GM18870 (cell line): ENCODE measurements around the gene NOP14.
"Not testable (repeated sequence)": the region's sequence is repeated elsewhere in the genome, so short reads cannot be mapped to it uniquely, and the experiment has no call there.

Experiments
- ATAC-seq: cut with Tn5 transposase; IDR thresholded peaks from one replicate; pipeline ENCODE4 v1.9.1; 2021; ENCODE audit warnings: moderate library complexity; ENCODE audit not compliant: unreplicated experiment

Gene NOP14

DNA sequence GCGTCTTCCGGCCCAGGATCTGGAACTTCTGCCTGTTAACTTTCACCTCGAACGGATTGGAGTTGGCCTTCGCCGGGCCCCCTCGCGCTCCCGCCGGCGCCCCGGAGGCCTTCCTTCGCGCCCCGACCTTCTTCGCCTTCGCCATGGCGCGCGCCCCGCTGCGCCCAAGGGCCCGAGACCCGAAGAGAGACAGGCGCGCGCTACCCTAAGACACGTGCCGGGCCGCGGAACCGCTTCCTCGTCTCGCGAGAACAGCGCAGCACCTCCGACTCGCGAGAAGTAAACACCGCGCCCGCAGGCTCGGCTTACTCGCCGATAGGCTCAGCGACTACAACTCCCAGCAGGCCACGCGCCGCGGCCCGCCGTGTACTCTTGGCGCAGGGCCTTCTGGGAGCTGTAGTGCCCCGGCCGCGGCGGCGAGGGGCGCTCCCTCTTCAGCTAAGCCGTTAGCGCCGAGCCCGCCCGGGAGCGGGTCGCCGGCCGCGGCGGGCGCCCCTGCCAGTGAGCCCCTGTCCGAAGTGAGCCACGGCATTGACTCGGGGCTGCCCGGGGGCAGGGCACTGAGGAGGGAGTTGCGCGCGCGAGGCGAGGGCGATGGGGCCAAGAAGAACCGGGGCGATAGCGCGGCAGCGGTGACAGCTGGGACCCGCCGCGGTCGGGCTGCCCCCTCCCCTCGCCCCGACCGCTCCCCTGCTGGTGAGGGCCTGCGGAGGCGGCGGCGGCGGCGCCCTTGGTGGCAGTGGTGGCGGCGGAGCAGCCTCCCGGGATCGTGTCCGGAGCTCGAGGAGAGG is at the start of gene NOP14, which contains the start of gene GRK4:
TSS of gene NOP14 (minus strand) at position 232 of the 791 bp plus-strand sequence. CDS start at position 145, 87 bp downstream.
TSS of gene GRK4 (plus strand) at position 397 of the 791 bp plus-strand sequence. CDS start 500 bp downstream, outside the sequence.
- peak; percentile 72 for ATAC-seq

DNA sequence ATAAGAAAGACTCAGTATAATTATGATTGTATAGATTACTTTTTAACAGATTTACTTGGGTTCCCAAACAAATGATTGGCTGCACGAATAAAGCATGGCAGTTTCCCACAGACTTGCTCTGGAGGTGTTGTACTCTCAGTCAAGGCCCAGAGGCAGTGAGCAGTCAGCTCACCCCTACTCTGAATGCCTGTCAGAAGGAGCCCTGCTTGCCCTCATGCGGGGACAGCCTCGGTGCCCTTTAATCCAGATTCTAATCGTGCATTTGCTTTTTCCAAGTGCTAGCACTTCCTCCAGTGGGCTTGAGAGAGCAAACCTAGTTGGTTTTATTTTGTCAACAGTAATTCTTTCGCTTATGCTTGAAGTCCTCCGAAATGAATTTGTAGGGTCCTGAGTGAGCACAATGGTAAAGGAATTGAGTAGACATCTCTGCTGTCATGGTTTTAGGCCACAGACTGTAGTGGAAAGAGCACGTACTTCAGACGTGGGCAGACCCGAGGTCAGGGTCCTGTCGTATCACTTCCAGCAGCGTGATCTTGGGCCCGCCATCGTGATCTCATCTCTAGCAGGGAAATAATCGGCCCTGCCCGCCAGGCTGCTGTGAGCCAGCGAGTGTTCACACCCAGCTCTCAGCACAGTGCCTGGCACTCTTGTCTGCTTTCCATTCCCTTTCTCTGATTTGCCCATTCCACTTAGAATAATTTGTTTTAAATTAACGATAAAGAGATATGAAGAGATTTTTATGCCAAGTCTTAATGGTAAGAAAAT is 48.4 kb upstream of the NOP14 start:
- no peak for ATAC-seq

DNA sequence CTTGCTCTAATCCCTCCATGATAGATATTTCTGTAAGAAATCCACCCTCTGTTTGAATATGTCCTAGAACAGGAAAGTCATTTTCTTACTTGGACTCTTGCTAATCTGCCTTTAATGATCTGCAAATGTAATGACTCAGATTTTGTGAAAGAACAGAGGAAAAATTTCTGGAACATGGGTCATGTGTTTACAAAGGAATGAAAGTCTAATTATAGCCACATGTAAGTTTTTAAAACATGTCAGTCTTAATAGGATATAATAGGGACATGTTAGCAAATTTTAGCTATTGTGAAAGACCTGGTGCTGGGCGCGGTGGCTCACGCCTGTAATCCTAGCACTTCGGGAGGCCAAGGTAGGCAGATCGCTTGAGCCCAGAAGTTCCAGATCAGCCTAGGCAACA is 47.8 kb upstream of the NOP14 start:
- no peak for ATAC-seq

- ATAC-seq = no peak
These were observed 47.4 kb upstream of the NOP14 start for GRCh38 chr4:3010577-3010976.

GRCh38 chr4:3009422-3009821 is 46.2 kb upstream of the NOP14 start:
- ATAC-seq = no peak

GRCh38 chr4:3007724-3008123 is 44.5 kb upstream of the NOP14 start:
- no peak for ATAC-seq

DNA sequence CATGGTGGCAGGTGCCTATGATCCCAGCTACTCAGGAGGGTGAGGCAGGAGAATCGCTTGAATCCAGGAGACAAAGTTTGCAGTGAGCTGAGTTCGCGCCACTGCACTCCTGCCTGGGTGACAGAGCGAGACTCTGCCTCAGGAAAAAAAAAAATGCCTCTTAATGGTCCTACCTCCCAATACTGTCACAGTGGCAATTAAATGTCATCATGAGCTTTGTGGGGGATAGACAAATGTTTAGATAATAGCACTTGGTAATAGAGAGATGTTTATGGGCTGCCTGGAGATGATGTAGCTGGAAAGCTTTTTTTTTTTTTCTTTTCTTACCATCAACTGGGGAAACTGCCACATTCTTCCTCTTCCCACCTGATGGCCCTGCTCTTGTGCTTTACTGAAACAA is 33.2 kb upstream of the NOP14 start:
- ATAC-seq = no peak

- no peak for ATAC-seq
These were observed 32.5 kb upstream of the NOP14 start for GRCh38 chr4:2995546-2996265.

DNA sequence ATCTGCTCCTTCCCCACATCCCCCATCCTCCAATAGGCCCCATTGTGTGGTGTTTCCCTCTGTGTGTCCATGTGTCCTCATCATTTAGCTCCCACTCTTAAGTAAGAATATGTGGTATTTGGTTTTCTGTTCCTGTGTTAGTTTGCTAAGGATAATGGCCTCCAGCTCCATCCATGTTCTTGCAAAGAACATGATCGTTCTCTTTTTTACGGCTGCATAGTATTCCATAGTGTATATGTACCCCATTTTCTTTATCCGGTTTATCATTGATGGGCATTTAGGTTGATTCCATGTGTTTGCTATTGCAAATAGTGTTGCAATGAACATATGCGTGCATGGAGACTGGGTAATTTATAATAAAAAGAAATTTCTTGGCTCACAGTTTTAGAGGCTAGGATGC is 31.7 kb upstream of the NOP14 start:
- ATAC-seq = no peak

- no peak for ATAC-seq
These were observed 28.0 kb upstream of the NOP14 start for GRCh38 chr4:2991243-2991642.

DNA sequence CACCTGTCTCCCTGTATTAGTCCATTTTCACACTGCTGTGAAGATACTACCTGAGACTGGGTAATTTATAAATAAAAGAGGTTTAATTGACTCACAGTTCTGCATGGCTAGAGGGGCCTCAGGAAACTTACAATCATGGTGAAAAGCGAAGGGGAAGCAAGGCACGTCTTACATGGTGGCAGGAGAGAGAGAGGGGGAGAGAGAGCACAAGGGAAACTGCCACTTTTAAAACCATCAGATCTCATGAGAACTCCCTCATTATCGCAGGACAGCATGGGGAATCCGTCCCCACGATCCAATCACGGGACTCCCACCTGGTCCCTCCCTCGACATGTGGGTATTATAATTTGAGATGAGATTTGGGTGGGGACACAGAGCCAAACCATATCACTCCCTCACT is 20.5 kb upstream of the NOP14 start:
- not testable (repeated sequence) for ATAC-seq

DNA sequence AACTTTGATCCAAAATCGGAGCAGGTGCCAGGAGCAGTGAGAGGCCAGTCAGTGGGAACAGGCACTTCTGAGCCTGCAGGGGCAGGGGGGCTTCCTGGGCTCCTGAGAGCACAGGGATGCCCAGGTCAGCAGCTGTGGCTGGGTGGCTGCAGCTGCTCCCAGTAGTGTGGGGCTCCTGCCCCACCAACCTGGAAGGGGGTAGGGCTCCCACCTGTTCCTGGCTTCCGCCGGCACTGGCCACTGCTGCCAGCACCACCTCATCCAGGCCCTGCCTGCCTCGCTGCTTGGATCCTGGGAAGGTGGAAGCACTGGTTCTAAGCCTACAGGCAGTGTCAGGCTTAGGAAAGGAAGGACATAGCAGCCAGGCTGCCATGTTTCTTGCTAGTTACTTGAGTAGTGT is 18.8 kb upstream of the NOP14 start:
- no peak for ATAC-seq

GRCh38 chr4:2981256-2981819 is 18.1 kb upstream of the NOP14 start:
- ATAC-seq = no peak

DNA sequence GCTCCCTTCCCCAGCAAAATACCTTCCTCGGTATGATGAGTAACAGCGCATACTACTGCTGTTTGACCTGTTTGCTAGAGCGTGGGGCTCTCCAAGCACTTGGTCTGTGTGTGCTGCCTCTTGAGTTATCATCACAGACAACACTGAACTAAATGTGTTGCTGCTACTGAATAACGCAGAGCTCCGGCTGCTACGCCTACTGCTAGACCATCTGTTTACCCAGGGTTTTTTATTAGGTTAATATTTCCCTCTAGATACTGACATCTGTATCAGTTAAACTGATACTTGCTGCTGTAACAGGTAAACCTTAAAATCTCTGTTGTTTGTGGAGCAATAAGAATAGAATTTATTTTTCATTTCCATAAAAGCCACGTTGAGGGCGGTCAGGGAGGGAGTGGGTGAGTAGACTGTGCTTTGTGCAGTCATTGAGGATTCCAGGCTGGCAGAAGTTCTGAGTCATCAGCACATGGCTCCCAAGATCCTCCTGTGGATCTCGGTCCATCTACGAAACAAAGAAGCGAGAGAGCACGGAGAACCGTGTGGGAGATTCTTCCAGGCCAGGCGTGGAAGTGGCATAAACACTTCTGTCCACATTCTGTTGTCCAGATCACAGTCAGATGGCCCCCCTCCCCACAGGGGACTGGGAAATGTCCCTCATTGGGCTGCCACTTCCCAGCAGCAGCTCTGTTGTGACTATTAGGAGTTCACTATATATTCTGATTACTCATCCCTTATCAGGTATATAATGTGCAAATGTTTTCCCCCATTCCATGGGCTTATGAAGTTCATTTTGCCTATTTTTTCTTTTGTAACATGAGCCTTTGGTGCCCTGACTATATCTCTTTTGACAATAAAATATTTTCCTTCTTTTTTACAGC is 14.2 kb upstream of the NOP14 start:
- no peak for ATAC-seq

DNA sequence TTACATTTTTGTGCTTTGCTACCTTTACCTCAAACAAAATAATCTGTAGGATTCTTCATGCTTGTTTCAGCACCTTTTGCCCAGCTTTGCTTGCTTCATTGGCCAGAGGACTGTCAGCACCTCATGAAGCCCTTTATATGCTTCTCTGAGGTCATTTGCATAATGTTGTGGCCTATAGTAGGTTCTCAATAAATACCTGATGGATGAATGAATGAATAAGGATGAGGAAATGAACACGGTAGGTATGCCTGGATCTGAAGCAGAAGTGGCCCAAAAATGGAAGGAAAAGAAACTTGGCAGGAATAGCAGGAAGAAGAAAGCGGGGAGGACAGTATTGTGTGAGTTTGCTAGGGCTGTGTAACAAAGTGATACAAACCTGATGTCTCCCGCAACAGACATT is 8.1 kb upstream of the NOP14 start:
- no peak for ATAC-seq

- no peak for ATAC-seq
These were observed 5.2 kb upstream of the NOP14 start for GRCh38 chr4:2968381-2968780.

- ATAC-seq = no peak
These were observed 2.1 kb upstream of the NOP14 start for GRCh38 chr4:2965262-2965661.

DNA sequence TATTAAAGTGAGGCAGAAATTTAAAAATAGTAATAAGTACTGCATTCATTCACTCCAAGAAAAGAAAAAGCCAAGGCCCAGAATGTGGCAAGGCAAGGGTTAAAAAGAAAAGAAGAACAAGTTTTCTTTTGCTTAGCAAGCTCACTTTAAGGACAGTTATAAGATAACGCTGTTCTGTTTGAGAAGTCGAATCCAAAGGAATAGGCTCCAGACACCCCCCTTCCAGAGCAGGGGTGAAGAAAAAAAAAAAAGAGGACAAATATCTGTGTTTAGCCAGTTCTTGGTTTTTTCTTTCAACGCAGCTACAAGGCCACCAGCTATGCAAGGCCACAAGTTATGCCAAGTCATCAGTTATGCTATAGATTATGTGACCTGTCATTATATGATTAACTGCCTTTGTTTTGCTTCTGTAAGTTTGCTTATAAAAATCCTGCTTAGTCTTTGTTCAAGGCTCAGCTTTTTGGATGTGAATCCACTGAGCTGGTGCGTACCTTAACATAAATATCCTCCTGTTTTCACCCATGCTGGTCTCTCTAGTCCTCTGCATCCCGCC is 1.6 kb upstream of the NOP14 start:
- ATAC-seq = no peak

- ATAC-seq = no peak
These were observed 813 bp upstream of the NOP14 start for GRCh38 chr4:2963966-2964471.
